Heart left ventricle (tissue), 16 donors: ENCODE measurements around the gene IGLON5. TPM values are rescaled to one million over a fixed set of nuclear protein-coding genes. Genes with fewer than 3 reads are reported as not detected.

Experiments
- ATAC-seq, 4 donors: fragments of 200-7000 bp; cut with Tn5 transposase; one replicate each; pipeline ENCODE4 v1.9.1; 2020 to 2022; ENCODE audit warnings: moderate library complexity in 4 of 4, mild to moderate bottlenecking in 3 of 4, moderate number of reproducible peaks in 1 of 4
- DNase-seq, 5 donors: peaks; one replicate each; pipeline ENCODE4 v3.0.0-alpha.2; 2020
- H3K27ac ChIP-seq, 12 donors: fragments of 200-600 bp; sonication (generic) in 4 of 12; one replicate each; pipeline versions ENCODE4 v1.5.0 to v1.8.0; 2016 to 2022; ENCODE audit warnings: mild to moderate bottlenecking in 2 of 12
- H3K27me3 ChIP-seq, 9 donors: fragments of 200-600 bp; sonication (generic) in 2 of 9; one replicate each; pipeline versions ENCODE4 v1.5.1 to v1.8.0; 2016 to 2022; ENCODE audit warnings: mild to moderate bottlenecking in 3 of 9
- H3K36me3 ChIP-seq, 9 donors: fragments of 200-600 bp; sonication (generic) in 2 of 9; one replicate each; pipeline versions ENCODE4 v1.5.0 to v1.8.0; 2018 to 2022; ENCODE audit warnings: mild to moderate bottlenecking in 2 of 9
- H3K4me1 ChIP-seq, 12 donors: fragments of 200-600 bp; sonication (generic) in 4 of 12; one replicate each; pipeline versions ENCODE4 v1.5.0 to v1.8.0; 2016 to 2022; ENCODE audit warnings: mild to moderate bottlenecking in 3 of 12
- H3K4me3 ChIP-seq, 12 donors: fragments of 200-600 bp; sonication (generic) in 4 of 12; one replicate each; pipeline versions ENCODE4 v1.5.0 to v1.8.0; 2017 to 2022; ENCODE audit warnings: mild to moderate bottlenecking in 9 of 12, moderate library complexity in 4 of 12
- H3K9me3 ChIP-seq, 12 donors: fragments of 200-600 bp; sonication (generic) in 4 of 12; one replicate each; pipeline versions ENCODE4 v1.5.0 to v1.8.0; 2016 to 2022; ENCODE audit warnings: mild to moderate bottlenecking in 1 of 12
- POLR2A ChIP-seq, 2 donors: fragments of 450-650 bp; IDR thresholded peaks; one replicate each; pipeline ENCODE4 v1.6.1; 2017; ENCODE audit warnings: antibody characterized with exemption in 2 of 2, mild to moderate bottlenecking in 2 of 2, moderate library complexity in 2 of 2
- WGBS, 4 donors: extraction: QIAGEN DNeasy Blood & Tissue Kit in 2 of 4; methylation state at CpG; one replicate each; pipeline versions ENCODE4 v1.1.5 to v1.1.7; 2013 to 2018; 5-methylcytosine and 5-hydroxymethylcytosine counted together
- intact Hi-C, 10 donors: fragments of 100-400 bp; cut with DNase I; formaldehyde crosslinking; loops; one replicate each; pipeline versions ENCODE4 v1.11.1 to v1.14.2; 2022
- polyA plus RNA-seq, 2 donors: library from polyadenylated mRNA; stranded (reverse); fragments of 200-250 nt; gene quantifications; one replicate each; pipeline ENCODE4 v1.2.3, GENCODE V29; 2013
- total RNA-seq, 9 donors: library from RNA; depleted of rRNA in 2 of 9; stranded (reverse); fragments of >200 nt in 2 of 9; fragmentation: NEBNext Ultra II Directional in 3 of 9; extraction: Animal tissue kit (Norgen Biotek cat#: 25700) in 3 of 9; gene quantifications; one replicate each; pipeline versions ENCODE4 v1.1.0 to v1.2.4, GENCODE V29; 2016 to 2023
- TF ChIP-seq, protein P1 (sequence below), 12 donors: fragments of 200-600 bp; sonication (generic) in 4 of 12; IDR thresholded peaks; one replicate each; pipeline versions ENCODE4 v1.5.0 to v1.8.0; 2018 to 2022; ENCODE audit warnings: antibody characterized with exemption in 12 of 12, mild to moderate bottlenecking in 5 of 12
- donor health status: ischemic (EF 13 %, LVEDD 7.1; RV severe dilation, severe dysfunction).
- donor health status: healthy with polysubstance abuse.
- donor health status: DM: no; HTN: yes; CAD: no.
- donor health status: DM: no; HTN: no; CAD: no.
- donor health status: ischemic (EF 25% LVEDD 6.9; RV normal size, moderate dysfunction).
- donor health status: ischemic (EF 25% LVEDD 5.7; RV mildly dilated, moderate dysfunction).
- donor health status: healthy.
- donor health status: DM: yes; HTN: yes; CAD: no.
- donor health status: ischemic (EF 35%, LVEDD 5.7; RV mildly dilated, moderate dysfunction).
- donor health status: nonischemic (EF 11% LVEDD 7.7; RV severe dilation, severe dysfunction).
- donor health status: DM: yes; HTN: yes; CAD: no.
- donor health status: PGD.
- donor health status: ischemic (EF 29% LVEDD 5.4; RV normal size, mild dysfunction).
- donor health status: nonischemic (EF 23%, LVEDD 6.1; RV moderate dilation, normal function).

The IGLON5 gene
- total and polyA plus RNA-seq, 11 donors: 0.09 to 0.10 TPM; not detected in 9

DNA sequence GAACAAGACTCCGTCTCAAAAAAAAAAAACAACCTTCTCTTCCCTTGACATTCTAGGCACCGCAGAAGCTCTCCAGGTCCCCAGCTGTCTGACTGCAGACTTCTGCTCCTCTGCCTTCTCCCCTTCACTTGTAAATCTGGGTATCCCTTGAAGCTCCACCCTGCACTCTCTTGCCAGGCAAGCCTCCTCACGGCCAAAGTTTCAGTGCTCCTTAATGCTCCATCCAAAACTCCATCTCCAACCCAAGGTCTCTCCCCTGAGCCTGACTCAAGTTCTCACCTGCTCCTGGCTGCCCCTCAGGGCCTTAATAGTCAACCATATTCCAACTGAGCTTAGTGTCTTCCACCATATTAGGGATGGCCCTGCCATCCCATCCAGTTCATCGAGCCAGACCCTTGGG, 58.8 kb downstream of the IGLON5 start:
- no peak for TF ChIP-seq POLR2A (IDR thresholded peaks at IDR 0.05)
- TF ChIP-seq, protein P1, sequence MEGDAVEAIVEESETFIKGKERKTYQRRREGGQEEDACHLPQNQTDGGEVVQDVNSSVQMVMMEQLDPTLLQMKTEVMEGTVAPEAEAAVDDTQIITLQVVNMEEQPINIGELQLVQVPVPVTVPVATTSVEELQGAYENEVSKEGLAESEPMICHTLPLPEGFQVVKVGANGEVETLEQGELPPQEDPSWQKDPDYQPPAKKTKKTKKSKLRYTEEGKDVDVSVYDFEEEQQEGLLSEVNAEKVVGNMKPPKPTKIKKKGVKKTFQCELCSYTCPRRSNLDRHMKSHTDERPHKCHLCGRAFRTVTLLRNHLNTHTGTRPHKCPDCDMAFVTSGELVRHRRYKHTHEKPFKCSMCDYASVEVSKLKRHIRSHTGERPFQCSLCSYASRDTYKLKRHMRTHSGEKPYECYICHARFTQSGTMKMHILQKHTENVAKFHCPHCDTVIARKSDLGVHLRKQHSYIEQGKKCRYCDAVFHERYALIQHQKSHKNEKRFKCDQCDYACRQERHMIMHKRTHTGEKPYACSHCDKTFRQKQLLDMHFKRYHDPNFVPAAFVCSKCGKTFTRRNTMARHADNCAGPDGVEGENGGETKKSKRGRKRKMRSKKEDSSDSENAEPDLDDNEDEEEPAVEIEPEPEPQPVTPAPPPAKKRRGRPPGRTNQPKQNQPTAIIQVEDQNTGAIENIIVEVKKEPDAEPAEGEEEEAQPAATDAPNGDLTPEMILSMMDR (IDR thresholded peaks at IDR 0.05): no peak
- Histone ChIP-seq H3K27me3 (no peaks in the 10 kb centered on the region), H3K4me1 (peaks cover 0 to 36% (median 6%) of the 10 kb centered on the region in 12 donors), H3K9me3 (no peaks in the 10 kb centered on the region), H3K36me3 (no peaks in the 10 kb centered on the region), H3K27ac (peak overlapping the region in 1 of 12 donors; percentile 83), H3K4me3 (peak overlapping the region in 1 of 12 donors; percentile 50)
- no peak for DNase-seq
- intact Hi-C loops: no loop called here
- ATAC-seq: no peak
- 73 to 85% (median 77%) methylated on average over 4 of the region's 4 CpGs for whole genome bisulfite sequencing, 4 donors

DNA sequence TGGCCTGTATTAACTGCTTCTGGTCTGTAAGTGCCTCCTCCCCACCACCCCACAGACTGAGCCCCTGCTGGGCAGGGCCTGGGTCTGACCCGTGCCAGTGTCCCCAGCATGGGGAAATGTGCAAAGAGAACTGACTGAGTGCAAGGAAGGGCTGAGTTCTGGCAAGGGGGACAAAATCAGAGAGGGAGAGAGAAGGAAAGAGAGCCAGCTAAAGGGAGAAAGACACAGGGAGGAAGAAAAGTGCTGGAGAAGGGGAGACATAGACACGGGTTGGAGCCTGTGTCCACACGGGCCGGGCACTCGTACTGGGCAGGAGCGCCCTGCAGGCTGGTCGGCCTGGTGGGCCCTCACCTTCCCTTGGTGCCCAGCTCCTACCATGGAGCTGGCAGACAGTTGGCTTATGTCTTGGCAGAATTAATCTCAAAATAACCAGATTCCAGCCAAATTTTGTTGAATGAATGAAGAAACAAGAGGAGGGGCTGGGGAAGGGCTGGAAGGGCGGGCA, 59.8 kb downstream of the IGLON5 start:
- Histone ChIP-seq H3K4me3 (peak overlapping the region in 2 of 12 donors; percentile 10 to 50), H3K27me3 (no peaks in the 10 kb centered on the region), H3K27ac (peak overlapping the region in 1 of 12 donors; percentile 83), H3K9me3 (no peaks in the 10 kb centered on the region), H3K4me1 (peaks cover 0 to 30% (median 3%) of the 10 kb centered on the region in 12 donors), H3K36me3 (no peaks in the 10 kb centered on the region)
- intact Hi-C loops: no loop called here
- TF ChIP-seq POLR2A (IDR thresholded peaks at IDR 0.05): no peak
- TF ChIP-seq, protein P1 (IDR thresholded peaks at IDR 0.05): no peak
- ATAC-seq (no peak), DNase-seq (no peak)
- 69 to 82% (median 79%) methylated on average over 8 of the region's 8 CpGs for WGBS, 4 donors

DNA sequence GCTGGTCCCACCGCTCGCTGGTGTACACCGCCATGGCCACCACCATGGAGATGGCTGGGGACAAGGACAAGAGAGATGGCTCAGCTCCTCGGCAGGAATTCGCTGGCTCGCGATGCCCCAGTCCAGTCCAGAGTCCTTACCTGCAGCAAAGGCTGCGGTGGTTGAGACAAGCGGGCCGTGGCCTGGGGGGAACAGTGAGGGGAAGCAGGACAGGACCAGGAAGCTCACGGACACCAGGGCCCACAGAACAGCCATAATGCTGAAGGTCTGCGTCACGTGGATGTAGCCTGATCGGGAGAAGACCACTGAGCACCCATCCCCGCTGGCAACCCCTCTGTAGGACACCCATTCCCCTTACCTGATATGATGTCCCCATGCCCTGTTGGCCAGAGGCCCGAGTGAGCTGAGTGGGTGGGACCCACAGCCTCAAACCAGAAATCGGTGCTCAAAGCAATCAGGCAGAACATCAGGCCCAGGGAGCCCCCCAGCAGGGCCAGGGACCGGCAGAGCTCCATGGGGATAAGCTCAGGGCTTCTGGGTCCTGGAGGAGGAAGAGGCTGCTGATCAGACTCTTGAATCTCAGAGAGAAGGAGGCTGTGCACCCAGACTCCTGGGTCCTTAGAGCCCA, 60.7 kb downstream of the IGLON5 start:
- WGBS, 4 donors: 83 to 88% (median 86%) methylated on average over 16 to 18 of the region's 18 CpGs
- H3K4me1 ChIP-seq: peaks cover 0 to 30% (median 3%) of the 10 kb centered on the region in 12 donors
- no peak for ATAC-seq

More for the DNA sequence above, 60.7 kb downstream of the IGLON5 start:
- TF ChIP-seq POLR2A (IDR thresholded peaks at IDR 0.05): no peak
- TF ChIP-seq, protein P1 (IDR thresholded peaks at IDR 0.05): no peak
- Histone ChIP-seq H3K27ac (peak overlapping the region in 1 of 12 donors; percentile 83), H3K9me3 (no peaks in the 10 kb centered on the region), H3K4me3 (peak overlapping the region in 2 of 12 donors; percentile 10 to 50), H3K27me3 (no peaks in the 10 kb centered on the region), H3K36me3 (no peaks in the 10 kb centered on the region)
- DNase-seq: no peak
- intact Hi-C loops: no loop called here
